HG02623 (cell line): ENCODE results near the gene PNPLA5.

Experiments
- ATAC-seq: cut with Tn5 transposase; IDR thresholded peaks from one replicate; pipeline ENCODE4 v1.9.1; 2021; ENCODE audit warnings: moderate library complexity; ENCODE audit not compliant: unreplicated experiment

PNPLA5 gene

DNA sequence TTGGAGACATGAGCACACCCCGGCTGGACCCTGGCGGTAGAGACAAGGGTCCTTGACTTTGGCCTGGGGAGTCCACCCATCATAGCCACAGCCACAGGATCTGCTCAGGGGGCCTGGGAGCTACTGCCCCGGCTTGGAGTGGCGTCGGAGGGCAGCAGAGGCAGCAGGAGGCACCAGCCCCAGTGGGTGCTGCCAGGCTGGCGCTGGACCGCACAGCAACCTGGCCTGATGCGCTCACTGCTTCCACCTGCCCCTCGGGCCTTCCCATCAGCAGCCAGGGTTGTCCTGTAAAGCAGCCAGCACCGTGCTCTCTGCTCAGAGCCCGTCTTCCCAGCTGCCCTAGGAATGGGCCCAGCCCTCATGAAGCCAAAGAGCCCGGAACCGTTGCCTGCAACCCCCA is 51.4 kb downstream of the PNPLA5 start:
- no peak for ATAC-seq

DNA sequence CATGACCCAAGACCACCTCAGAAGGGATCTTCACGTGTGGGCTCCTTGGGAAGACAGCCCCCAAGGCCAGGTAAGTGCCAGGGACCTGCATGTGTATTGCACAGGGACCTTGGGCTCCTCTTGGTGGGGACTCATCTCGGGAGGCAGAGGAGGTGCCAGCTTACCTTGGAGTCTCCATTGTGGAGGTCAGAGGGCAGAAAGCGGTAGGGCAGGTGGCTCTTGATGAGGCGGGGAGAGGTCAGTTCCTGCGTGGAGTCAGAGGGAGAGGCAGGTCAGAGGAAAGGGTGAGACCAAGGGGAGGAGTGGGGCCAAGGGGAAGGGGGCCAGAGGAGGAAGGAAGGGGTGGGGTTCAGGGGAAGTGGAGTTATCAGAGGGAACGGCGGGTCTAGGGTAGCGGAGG is 52.0 kb downstream of the PNPLA5 start:
- no peak for ATAC-seq

DNA sequence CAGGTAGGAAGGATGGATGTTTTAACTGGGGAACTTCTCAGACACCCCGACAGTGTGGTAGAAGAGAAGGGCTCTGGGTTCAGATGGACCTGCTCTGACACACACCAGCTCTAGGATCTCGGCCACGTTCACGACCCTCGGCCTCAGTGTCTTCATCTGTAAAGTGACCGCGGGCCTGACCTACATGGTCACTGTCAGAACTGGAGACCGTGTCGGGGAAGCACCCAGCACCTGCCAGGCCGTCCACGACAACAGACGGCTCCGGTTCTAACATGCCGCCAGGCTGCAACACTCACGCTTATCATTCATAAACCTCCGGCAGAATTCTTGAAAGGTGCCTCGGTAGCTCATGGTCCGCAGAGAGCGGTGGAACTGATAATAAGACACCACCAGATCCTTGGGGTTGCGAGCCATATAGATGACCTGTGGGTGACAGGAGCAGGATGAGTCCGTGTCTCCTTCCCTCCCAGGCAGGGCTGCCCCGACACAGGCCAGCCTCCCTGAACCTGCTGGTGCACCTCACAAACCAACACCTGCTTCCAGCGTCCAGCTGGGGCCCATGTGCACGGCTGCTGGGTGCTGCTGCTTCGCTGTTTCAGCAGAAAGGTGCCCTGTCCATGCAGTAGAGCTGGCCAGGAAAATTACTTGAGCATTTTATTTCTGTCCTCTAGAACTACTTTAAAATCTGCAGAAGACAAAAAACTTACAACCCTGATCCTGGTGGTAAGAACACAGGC is 53.1 kb downstream of the PNPLA5 start:
- ATAC-seq, result no peak

DNA sequence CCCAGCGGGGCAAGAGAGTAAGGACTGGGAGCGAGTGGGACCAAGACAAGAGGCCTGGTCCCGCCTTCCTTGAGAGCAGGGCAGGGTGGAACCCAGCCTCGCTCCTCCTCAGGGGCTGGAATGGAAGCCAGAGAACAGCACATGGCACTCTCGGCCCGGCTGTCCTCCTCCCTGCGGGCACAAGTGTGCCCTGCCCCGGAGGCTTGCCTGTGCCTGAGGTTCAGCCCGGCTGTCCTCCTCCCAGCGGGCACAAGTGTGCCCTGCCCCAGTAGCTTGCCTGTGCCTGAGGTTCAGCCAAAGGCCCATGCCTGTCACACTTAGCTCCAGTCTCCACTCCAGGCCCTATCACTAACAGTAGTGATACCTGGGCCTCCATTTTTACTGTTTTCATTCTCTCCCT is 53.7 kb downstream of the PNPLA5 start:
- ATAC-seq, result no peak

DNA sequence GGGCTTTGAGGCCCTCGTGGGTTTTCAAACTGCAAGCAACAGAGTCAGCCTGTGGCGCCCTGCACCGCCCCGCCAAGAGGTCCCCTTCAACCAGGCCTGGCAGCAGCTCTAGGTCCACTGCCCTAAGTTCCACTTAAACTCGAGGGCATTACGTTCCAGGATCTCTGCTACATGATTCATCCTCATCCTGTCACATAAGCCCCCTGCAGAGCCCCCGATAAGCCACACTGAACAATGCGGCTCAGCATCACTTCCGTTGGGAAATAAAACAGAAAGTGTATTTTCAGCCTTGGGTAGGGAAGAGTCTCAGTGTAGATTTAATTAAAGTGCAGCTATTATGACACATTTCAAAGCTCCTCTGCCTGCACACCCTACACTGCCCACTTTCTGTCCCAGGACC is 54.1 kb downstream of the PNPLA5 start:
- ATAC-seq, result no peak

DNA sequence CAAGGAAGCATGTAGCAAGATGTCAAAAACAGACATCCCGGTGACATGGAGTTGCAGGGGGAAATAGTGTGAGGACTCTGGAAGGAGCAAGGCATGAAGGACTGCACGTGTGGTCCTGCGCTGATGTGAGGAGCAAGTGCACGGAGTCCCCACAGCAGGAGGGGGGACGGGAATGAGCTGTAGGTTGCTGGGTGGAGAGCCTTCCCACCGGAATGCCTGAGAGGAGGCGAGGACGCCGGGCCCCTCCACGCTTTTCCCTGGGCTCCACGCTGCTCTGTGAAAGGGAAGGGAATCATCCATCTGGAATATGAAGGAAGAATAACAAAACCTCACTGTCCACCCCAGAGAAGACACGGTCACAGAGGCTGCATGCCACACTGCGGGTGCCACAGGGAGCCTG is 56.1 kb downstream of the PNPLA5 start:
- ATAC-seq, result no peak

DNA sequence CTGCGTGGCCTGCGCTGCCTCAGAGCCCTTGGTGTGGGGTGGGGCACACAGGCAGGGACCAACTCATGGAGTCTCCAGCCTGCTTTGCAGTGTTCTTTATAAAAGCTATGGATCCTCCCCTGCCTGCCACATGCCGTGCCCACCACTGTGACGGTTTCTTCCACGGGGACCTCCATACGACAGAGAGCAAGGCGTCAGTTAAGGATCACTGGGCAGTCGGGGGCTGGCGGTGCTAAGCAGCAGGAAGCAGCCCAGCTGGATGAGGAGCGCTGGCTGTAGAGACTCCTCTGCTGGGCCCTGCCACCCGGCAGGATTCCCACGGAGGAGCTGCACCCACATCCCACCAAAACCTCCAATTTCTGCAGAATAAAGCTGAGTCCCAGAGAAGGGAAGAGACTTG is 56.6 kb downstream of the PNPLA5 start:
- ATAC-seq, result no peak

DNA sequence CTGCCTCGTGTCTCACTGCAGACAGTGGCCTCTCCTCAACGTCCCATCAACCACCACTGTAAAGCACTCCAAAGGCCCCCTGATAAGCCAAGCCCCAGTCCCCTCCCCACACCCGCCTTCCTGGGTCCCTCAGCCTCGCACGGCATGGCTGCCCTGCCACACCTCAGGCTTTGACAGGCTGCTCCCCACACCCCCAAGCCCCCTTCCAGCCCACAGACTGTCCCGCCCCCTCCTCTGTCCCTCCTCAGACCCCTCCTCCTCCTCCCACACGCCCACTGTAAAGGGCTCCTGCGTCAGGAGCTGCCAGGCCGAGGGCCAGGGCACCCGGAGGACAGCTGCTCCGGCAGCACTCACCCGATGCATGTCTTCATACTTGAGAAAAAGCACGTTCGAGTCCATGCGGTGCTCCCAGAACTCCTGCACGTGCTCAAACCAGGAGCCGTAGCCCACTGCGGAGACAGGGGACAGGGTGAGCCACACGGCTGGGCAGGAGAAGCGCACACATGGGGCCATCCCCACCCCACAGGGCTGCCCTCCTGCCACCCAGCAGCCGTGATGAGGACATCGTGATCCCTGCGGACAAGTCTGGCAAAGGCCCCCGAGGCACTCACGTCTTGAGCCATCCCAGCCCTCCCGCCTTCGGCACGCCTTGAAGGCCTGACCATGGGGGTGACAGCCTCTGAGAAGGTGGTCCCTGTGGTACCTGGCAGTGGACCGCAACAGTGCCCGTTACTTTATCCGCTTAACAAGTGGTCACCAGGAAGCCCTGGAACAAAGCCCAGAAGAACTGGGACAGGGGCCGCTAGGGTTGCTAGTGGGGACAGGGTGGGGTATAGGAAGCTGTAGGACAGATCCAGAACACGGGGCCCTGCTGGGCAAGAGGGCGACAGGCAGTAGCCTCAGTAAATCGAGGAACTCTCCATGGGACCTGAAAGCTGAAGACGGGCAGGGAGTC is 58.2 kb downstream of the PNPLA5 start:
- ATAC-seq, result no peak

DNA sequence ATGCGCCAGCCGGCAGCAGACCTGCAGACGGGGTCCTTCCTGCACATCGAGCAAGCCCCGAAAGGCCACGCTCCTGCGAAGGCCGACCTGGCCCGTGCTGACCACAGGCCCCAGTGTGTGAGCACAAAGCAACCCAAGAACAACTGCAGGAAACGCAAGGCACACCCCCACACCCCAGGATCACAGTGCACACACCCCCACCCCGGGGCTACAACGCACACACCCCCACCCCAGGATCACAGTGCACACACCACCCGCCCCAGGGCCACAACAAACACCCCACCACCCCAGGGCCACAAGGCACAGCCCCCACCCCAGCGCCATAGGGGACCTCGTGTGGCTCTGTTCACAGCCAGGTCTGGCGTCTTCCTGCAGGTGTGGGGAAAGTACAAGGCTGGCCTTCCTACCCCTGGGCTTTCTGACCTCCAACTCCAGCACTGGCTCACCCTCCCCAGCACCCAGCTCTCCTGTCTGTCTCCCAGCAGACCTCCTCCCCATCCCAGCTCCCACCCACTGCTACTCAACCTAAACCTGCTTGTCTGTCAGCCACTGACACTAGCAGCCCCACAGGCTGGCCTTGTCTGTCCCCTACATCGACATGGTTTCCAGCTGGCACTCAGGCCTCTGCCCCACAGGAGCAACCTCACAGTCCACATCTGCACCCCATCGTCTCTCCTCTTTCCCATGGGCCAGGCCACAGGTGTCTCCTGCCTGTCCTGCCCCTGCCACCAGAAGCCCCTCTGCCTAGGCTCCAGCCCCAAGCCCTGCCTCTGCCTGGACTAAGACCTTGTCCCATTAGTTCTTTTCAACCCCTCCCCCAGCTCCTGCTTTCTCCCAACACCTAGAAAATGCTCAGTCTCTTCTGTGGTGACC is 59.2 kb downstream of the PNPLA5 start:
- no peak for ATAC-seq

DNA sequence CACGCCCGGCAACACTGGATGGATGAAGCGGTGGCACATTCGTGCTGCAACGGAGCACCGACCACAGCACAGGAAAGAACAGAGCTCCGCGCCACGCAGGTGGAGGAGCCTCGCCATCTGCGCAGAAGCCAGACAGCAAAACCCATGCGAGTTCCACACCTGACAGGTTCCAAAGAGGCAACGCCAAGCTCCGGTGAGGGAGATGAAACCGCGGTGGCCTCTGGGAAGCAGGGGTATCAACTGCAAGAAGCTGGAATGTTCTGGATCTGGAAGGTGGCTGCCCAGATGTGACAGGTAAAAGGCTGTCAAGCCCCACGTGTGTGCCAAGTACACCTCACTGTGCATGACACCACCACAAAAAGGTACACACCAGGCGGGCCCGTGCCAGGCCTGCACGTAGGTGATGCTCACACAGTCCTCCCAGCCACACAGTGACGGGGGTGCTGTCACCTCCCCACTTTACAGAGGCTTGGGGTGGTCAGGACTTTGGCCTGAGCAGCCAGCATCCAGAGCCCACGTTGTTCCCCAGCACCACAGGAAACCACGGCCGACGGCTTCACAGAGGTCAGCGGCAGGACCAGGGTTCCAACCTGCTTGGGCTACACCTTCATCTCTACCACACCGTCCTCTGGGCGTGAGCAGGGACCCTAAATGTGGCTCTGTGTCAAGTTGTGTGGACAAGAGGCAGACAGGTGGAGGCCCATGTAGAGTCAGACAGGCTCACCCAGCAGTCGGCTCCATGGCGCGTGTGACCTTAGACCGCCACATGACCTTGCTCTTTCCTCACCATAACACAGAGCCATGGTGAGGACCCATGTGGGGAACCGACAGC is 60.0 kb downstream of the PNPLA5 start:
- no peak for ATAC-seq

DNA sequence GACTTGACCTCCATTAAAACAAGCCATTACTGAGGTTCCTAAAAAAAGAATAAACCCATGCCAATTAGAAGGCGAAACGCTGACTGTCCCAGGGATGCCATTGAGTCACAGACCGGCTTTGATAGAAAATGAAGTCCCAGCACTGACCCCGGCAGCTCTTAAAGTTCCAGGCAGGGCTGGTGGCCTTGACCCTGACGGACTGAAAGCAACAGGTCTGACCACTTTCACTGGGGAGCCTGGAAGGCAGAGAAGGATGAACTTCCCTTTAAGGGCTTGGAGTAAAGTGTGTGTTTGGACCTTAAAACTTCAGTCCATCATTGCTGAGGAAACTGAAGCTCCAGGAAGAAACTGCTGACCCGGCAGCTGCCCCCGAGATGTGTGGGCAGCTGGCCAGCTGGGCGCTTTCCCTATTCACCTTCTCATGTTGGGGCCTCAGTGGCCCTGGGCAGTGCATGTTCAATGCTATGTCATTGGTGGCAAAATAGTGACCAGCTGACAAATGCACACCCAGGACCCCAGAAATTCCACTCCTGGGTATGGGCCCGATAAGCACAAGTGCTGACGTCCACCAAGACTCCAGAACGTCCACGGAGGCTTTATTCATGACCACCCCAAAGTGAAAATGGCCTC is 60.8 kb downstream of the PNPLA5 start:
- no peak for ATAC-seq

DNA sequence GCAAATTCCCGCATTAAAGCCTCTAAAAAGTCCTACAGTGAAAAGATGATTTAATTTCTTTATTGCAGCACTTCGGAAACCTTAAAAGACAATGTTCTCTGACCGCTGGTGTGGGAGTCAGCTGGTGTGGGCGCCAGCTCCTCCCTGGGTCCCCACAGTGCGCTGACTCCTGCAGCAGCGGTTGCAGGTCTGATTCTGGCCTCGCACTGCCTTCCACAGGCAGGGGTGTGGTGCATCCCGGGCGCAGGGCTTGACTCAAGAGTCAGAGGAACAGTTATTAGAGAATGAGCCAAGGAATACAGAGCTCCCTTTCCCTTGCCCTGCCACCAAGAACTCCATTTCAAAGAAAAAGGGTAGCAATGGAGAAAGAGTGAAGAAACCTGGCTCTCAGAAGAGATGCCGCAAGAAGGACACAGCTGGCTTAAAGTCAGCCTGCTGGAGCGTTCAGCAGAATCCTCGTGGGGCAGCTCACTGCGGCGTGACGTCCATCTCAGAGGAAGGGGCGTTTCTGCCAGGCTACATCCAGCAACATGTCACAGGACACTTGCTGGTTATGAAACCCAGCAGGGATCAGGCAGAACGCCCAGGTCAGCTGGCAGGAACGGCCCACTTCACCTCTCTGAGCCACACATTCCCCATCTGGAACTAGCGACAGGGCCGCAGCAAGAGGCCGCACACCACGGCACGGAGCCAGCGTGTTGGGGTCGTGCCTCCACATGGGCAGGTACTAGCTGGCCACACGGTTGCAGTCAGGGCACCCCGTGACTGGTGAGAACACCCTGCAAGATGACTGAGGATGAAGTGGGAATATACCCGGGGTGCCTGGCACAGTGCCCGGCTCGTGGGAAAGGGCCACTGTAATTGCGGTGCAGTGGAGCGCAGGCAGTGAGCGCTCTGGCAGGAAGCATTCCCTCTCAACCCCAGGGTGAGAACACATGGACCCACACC is 61.6 kb downstream of the PNPLA5 start:
- ATAC-seq, result no peak
